ENCODE measurements around the gene MRS2. TPM values are rescaled to one million over a fixed set of nuclear protein-coding genes. Genes with fewer than 3 reads are reported as not detected.

Gene MRS2
- total RNA-seq, 4 donors from 2014 or later = 23.0 to 41.6 (median 30.6) TPM

GRCh38 chr6:24432611-24433010, 29.9 kb downstream of the MRS2 start:
- H3K4me3 ChIP-seq = no peak overlapping the region
- ATAC-seq = no peak
- 89 to 94% methylated on average over 9 of the region's 9 CpGs for WGBS, 2 donors (ENCODE audit: low coverage in 1 of 2)
- peaks cover 0 to 35% of the 10 kb centered on the region in 2 donors for H3K36me3 ChIP-seq
- H3K27ac ChIP-seq = no peak overlapping the region
- TF ChIP-seq POLR2A (IDR thresholded peaks at IDR 0.05) = no peak
- no peak for TF ChIP-seq POLR2AphosphoS5 (IDR thresholded peaks at IDR 0.05)
- no peak for TF ChIP-seq EP300 (IDR thresholded peaks at IDR 0.05)
- no peak for TF ChIP-seq CTCF (IDR thresholded peaks at IDR 0.05)
- H3K4me1 ChIP-seq = no peaks in the 10 kb centered on the region
- H3K9me3 ChIP-seq = no peaks in the 10 kb centered on the region
- no peaks in the 10 kb centered on the region for H3K27me3 ChIP-seq

GRCh38 chr6:24436979-24437378, 34.2 kb downstream of the MRS2 start:
- Histone ChIP-seq H3K27ac (no peak overlapping the region), H3K36me3 (peaks cover 0 to 33% of the 10 kb centered on the region in 2 donors), H3K9me3 (no peaks in the 10 kb centered on the region), H3K4me1 (no peaks in the 10 kb centered on the region), H3K27me3 (no peaks in the 10 kb centered on the region), H3K4me3 (no peak overlapping the region)
- no CpG with 5 or more reads among the region's 14 CpGs for WGBS, 2 donors (ENCODE audit: low coverage in 1 of 2)
- no peak for TF ChIP-seq POLR2A (IDR thresholded peaks at IDR 0.05)
- TF ChIP-seq EP300 (IDR thresholded peaks at IDR 0.05) = no peak
- no peak for TF ChIP-seq CTCF (IDR thresholded peaks at IDR 0.05)
- no peak for TF ChIP-seq POLR2AphosphoS5 (IDR thresholded peaks at IDR 0.05)
- ATAC-seq = no peak

GRCh38 chr6:24439858-24440539, 37.3 kb downstream of the MRS2 start:
- Histone ChIP-seq H3K9me3 (no peaks in the 10 kb centered on the region), H3K36me3 (peaks cover 0 to 34% of the 10 kb centered on the region in 2 donors), H3K4me1 (no peaks in the 10 kb centered on the region), H3K27ac (no peak overlapping the region), H3K4me3 (no peak overlapping the region), H3K27me3 (no peaks in the 10 kb centered on the region)
- TF ChIP-seq CTCF (IDR thresholded peaks at IDR 0.05) (no peak), POLR2A (IDR thresholded peaks at IDR 0.05) (no peak), POLR2AphosphoS5 (IDR thresholded peaks at IDR 0.05) (no peak), EP300 (IDR thresholded peaks at IDR 0.05) (no peak)
- no peak for ATAC-seq
- 56 to 91% methylated on average over 1 to 3 of the region's 3 CpGs for WGBS, 2 donors (ENCODE audit: low coverage in 1 of 2)

- no peak overlapping the region for H3K4me3 ChIP-seq
- H3K27me3 ChIP-seq = no peaks in the 10 kb centered on the region
- no peaks in the 10 kb centered on the region for H3K9me3 ChIP-seq
- H3K36me3 ChIP-seq = peaks cover 0 to 36% of the 10 kb centered on the region in 2 donors
- WGBS, 2 donors (ENCODE audit: low coverage in 1 of 2) = 79 to 88% methylated on average over 9 of the region's 16 CpGs
- TF ChIP-seq EP300 (IDR thresholded peaks at IDR 0.05) (no peak), POLR2AphosphoS5 (IDR thresholded peaks at IDR 0.05) (no peak), CTCF (IDR thresholded peaks at IDR 0.05) (no peak), POLR2A (IDR thresholded peaks at IDR 0.05) (no peak)
- ATAC-seq = no peak
- H3K27ac ChIP-seq = no peak overlapping the region
- H3K4me1 ChIP-seq = no peaks in the 10 kb centered on the region
These were observed 38.3 kb downstream of the MRS2 start for GRCh38 chr6:24440897-24441598.

GRCh38 chr6:24441599-24441904, 38.8 kb downstream of the MRS2 start:
- no peak for TF ChIP-seq EP300 (IDR thresholded peaks at IDR 0.05)
- TF ChIP-seq POLR2AphosphoS5 (IDR thresholded peaks at IDR 0.05) = no peak
- Histone ChIP-seq H3K27ac (no peak overlapping the region), H3K27me3 (no peaks in the 10 kb centered on the region), H3K4me3 (no peak overlapping the region), H3K4me1 (no peaks in the 10 kb centered on the region), H3K36me3 (peaks cover 0 to 31% of the 10 kb centered on the region in 2 donors), H3K9me3 (no peaks in the 10 kb centered on the region)
- ATAC-seq = no peak
- WGBS, 2 donors (ENCODE audit: low coverage in 1 of 2) = 63 to 74% methylated on average over 3 of the region's 3 CpGs
